HEK293 (cell line): ENCODE measurements around the gene PIGL.

Source experiments
- CTCF ChIP-seq: fragments of 450-650 bp; formaldehyde crosslinking; IDR thresholded peaks from 2 replicates; pipeline ENCODE4 v1.5.1; 2016; ENCODE audit warnings: missing biosample characterization, missing genetic modification characterization
- PATZ1 ChIP-seq: fragments of 450-650 bp; formaldehyde crosslinking; IDR thresholded peaks from 2 replicates; pipeline ENCODE4 v1.5.1; 2016; ENCODE audit warnings: missing biosample characterization, missing genetic modification characterization
- SALL2 ChIP-seq: fragments of 450-650 bp; formaldehyde crosslinking; IDR thresholded peaks from 2 replicates; pipeline ENCODE4 v1.5.0; 2017; ENCODE audit warnings: missing biosample characterization, mild to moderate bottlenecking, missing genetic modification characterization, borderline replicate concordance
- TSHZ1 ChIP-seq: fragments of 450-650 bp; formaldehyde crosslinking; IDR thresholded peaks from 2 replicates; pipeline ENCODE4 v1.5.1; 2016; ENCODE audit warnings: missing biosample characterization, missing genetic modification characterization, borderline replicate concordance
- ZFP69B ChIP-seq: fragments of 450-650 bp; formaldehyde crosslinking; IDR thresholded peaks from 2 replicates; pipeline ENCODE4 v1.5.1; 2016; ENCODE audit warnings: missing biosample characterization, missing genetic modification characterization
- ZNF302 ChIP-seq: fragments of 450-650 bp; formaldehyde crosslinking; IDR thresholded peaks from 2 replicates; pipeline ENCODE4 v1.5.1; 2016; ENCODE audit warnings: missing biosample characterization, missing genetic modification characterization, low read depth
- ZNF335 ChIP-seq: fragments of 450-650 bp; formaldehyde crosslinking; conservative IDR thresholded peaks from 2 replicates; pipeline ENCODE4 v1.5.1; 2016; ENCODE audit warnings: missing biosample characterization, missing genetic modification characterization
- ZNF433 ChIP-seq: fragments of 450-650 bp; formaldehyde crosslinking; IDR thresholded peaks from 2 replicates; pipeline ENCODE4 v1.5.1; 2016; ENCODE audit warnings: missing biosample characterization, missing genetic modification characterization, low read depth
- ZNF513 ChIP-seq: fragments of 450-650 bp; IDR thresholded peaks from 2 replicates; pipeline ENCODE4 v1.5.1; 2018; ENCODE audit warnings: missing biosample characterization, missing genetic modification characterization
- ZNF549 ChIP-seq: fragments of 450-650 bp; IDR thresholded peaks from 2 replicates; pipeline ENCODE4 v1.5.1; 2018; ENCODE audit warnings: missing biosample characterization, missing genetic modification characterization, mild to moderate bottlenecking, inconsistent platforms, moderate library complexity
- ZNF596 ChIP-seq: fragments of 450-650 bp; IDR thresholded peaks from 2 replicates; pipeline ENCODE4 v1.5.0; 2018; ENCODE audit warnings: missing biosample characterization, mild to moderate bottlenecking, missing genetic modification characterization, moderate library complexity

GRCh38 chr17:16214190-16215001 lies 2.6 kb upstream of the PIGL start:
- TF ChIP-seq CTCF (tag by site-specific recombination), result no peak
- TF ChIP-seq PATZ1, result no peak
- no peak for TF ChIP-seq ZNF302 (tag by site-specific recombination)
- no peak for TF ChIP-seq SALL2
- TF ChIP-seq ZNF335 (tag by site-specific recombination), result no peak
- TF ChIP-seq ZNF433 (tag by site-specific recombination), result no peak
- TF ChIP-seq ZNF549, result no peak
- no peak for TF ChIP-seq TSHZ1 (tag by site-specific recombination)
- TF ChIP-seq ZFP69B, result no peak; the same call in 1 of the 2 replicates
- no peak for TF ChIP-seq ZNF513
- no peak for TF ChIP-seq ZNF596 (tag by site-specific recombination)
